Activated CD8-positive, alpha-beta T cell treated with anti-CD3 and anti-CD28 coated beads for 36 hours (primary cell): Measurements from ENCODE around the gene FCHSD2. TPM values are rescaled to one million over a fixed set of nuclear protein-coding genes. Genes with fewer than 3 reads are reported as not detected.

Source experiments
- ATAC-seq: fragments of 200-7000 bp; cut with Tn5 transposase; one replicate; pipeline ENCODE4 v1.10.0; 2021; ENCODE audit warnings: mild to moderate bottlenecking, moderate library complexity
- CTCF ChIA-PET: fragments of 350-600 bp; sonication (Branson Sonifier 250); formaldehyde crosslinking; loops from one replicate; lab custom pipeline; 2021; ENCODE audit warnings: antibody characterized with exemption; lab: Charles Lee
- POLR2A ChIA-PET: fragments of 350-600 bp; sonication (Branson Sonifier 250); formaldehyde crosslinking; loops from one replicate; lab custom pipeline; 2021; ENCODE audit warnings: antibody characterized with exemption; lab: Charles Lee
- DNase-seq: peaks from one replicate; pipeline ENCODE4 v3.0.0-alpha.2; 2020
- H3K27ac Mint-ChIP-seq: one replicate; pipeline ENCODE4 v1.8.0; 2021; ENCODE audit warnings: mild to moderate bottlenecking, mixed read lengths
- H3K27me3 Mint-ChIP-seq: one replicate; pipeline ENCODE4 v1.8.0; 2021; ENCODE audit warnings: mixed read lengths
- H3K36me3 Mint-ChIP-seq: one replicate; pipeline ENCODE4 v1.8.0; 2021; ENCODE audit warnings: low read depth, mixed read lengths
- H3K4me1 Mint-ChIP-seq: one replicate; pipeline ENCODE4 v1.8.0; 2021; ENCODE audit warnings: low read depth, mixed read lengths
- H3K4me3 Mint-ChIP-seq: one replicate; pipeline ENCODE4 v1.8.0; 2021; ENCODE audit warnings: mild to moderate bottlenecking, moderate library complexity, mixed read lengths
- H3K9me3 Mint-ChIP-seq: one replicate; pipeline ENCODE4 v1.8.0; 2021; ENCODE audit warnings: mixed read lengths
- CTCF ChIP-seq: fragments of 200-600 bp; IDR thresholded peaks from one replicate; pipeline ENCODE4 v1.8.0; 2022; ENCODE audit warnings: antibody characterized with exemption, mild to moderate bottlenecking
- intact Hi-C: fragments of 100-400 bp; cut with micrococcal nuclease; formaldehyde crosslinking; loops from one replicate; pipeline ENCODE4 v1.10.0; 2022
- total RNA-seq, 2 experiments: library from RNA; stranded (reverse); gene quantifications; one replicate each; pipeline ENCODE4 v1.2.3, GENCODE V29; 2021

The FCHSD2 gene
- total RNA-seq, 2 experiments from 2014 or later = 23.6 to 24.8 TPM

- no peak for TF ChIP-seq CTCF
- H3K4me3 Mint-ChIP-seq = no peak overlapping the region
- ChIA-PET CTCF (interaction anchor here (1.5 kb wide), 1 partner anchor 238 kb away, joined by 3 read pairs; no protein-coding TSS in a partner anchor), POLR2A (interaction anchor here (0.6 kb wide), 1 partner anchor 447 kb away, joined by 3 read pairs; no protein-coding TSS in a partner anchor)
- no peaks in the 10 kb centered on the region for H3K9me3 Mint-ChIP-seq
- DNase-seq (no peak), ATAC-seq (no peak)
- no peaks in the 10 kb centered on the region for H3K4me1 Mint-ChIP-seq
- no peak overlapping the region for H3K27ac Mint-ChIP-seq
- intact Hi-C loops = no loop called here
- H3K36me3 Mint-ChIP-seq = peaks cover 2% of the 10 kb centered on the region
- no peaks in the 10 kb centered on the region for H3K27me3 Mint-ChIP-seq
Measured at GRCh38 chr11:72939031-72939430, 203.1 kb downstream of the FCHSD2 start.

- H3K9me3 Mint-ChIP-seq = no peaks in the 10 kb centered on the region
- H3K36me3 Mint-ChIP-seq = no peaks in the 10 kb centered on the region
- no peaks in the 10 kb centered on the region for H3K27me3 Mint-ChIP-seq
- H3K27ac Mint-ChIP-seq = no peak overlapping the region
- H3K4me1 Mint-ChIP-seq = no peaks in the 10 kb centered on the region
- no peak for DNase-seq
- H3K4me3 Mint-ChIP-seq = no peak overlapping the region
- intact Hi-C loops = no loop called here
- CTCF ChIA-PET = interaction anchor here (1.5 kb wide), 1 partner anchor 240 kb away, joined by 3 read pairs; no protein-coding TSS in a partner anchor
- TF ChIP-seq CTCF = no peak
- POLR2A ChIA-PET = no interaction called here
- ATAC-seq = no peak
Measured at GRCh38 chr11:72937439-72937838, 204.7 kb downstream of the FCHSD2 start.

GRCh38 chr11:72935700-72936099, 206.4 kb downstream of the FCHSD2 start:
- CTCF ChIA-PET = interaction anchor here (1.1 kb wide), 1 partner anchor 11 kb away, joined by 3 read pairs; no protein-coding TSS in a partner anchor

GRCh38 chr11:72932132-72932570, 210.0 kb downstream of the FCHSD2 start:
- intact Hi-C loops = no loop called here
- POLR2A ChIA-PET = no interaction called here

More at GRCh38 chr11:72935700-72936099, 206.4 kb downstream of the FCHSD2 start:
- no peaks in the 10 kb centered on the region for H3K9me3 Mint-ChIP-seq
- no peak for TF ChIP-seq CTCF
- no peaks in the 10 kb centered on the region for H3K27me3 Mint-ChIP-seq
- POLR2A ChIA-PET = no interaction called here
- intact Hi-C loops = no loop called here
- no peaks in the 10 kb centered on the region for H3K36me3 Mint-ChIP-seq
- DNase-seq (no peak), ATAC-seq (no peak)
- H3K4me1 Mint-ChIP-seq = no peaks in the 10 kb centered on the region
- H3K4me3 Mint-ChIP-seq = no peak overlapping the region
- no peak overlapping the region for H3K27ac Mint-ChIP-seq

More at GRCh38 chr11:72932132-72932570, 210.0 kb downstream of the FCHSD2 start:
- Mint-ChIP-seq H3K9me3 (no peaks in the 10 kb centered on the region), H3K4me3 (no peak overlapping the region), H3K36me3 (no peaks in the 10 kb centered on the region), H3K27ac (no peak overlapping the region), H3K4me1 (no peaks in the 10 kb centered on the region), H3K27me3 (no peaks in the 10 kb centered on the region)
- DNase-seq (no peak), ATAC-seq (no peak)
- CTCF ChIA-PET = no interaction called here
- TF ChIP-seq CTCF = no peak
